GM15510 (cell line): ENCODE data around the gene S100A7.

Experiments
- POLR2A ChIP-seq: IDR thresholded peaks from 3 replicates; pipeline ENCODE4 v1.6.1; 2011; ENCODE audit warnings: borderline replicate concordance; ENCODE audit not compliant: insufficient read length; ENCODE audit errors: extremely low read depth

Gene S100A7

GRCh38 chr1:153429266-153430165 lies 30.9 kb downstream of the S100A7 start:
- TF ChIP-seq POLR2A = no peak

GRCh38 chr1:153428791-153429190 lies 31.7 kb downstream of the S100A7 start:
- TF ChIP-seq POLR2A = no peak

- no peak for TF ChIP-seq POLR2A
Observed at GRCh38 chr1:153428073-153428638, 32.3 kb downstream of the S100A7 start.

GRCh38 chr1:153426809-153427208 lies 33.6 kb downstream of the S100A7 start:
- TF ChIP-seq POLR2A = no peak

GRCh38 chr1:153422450-153423068 lies 37.9 kb downstream of the S100A7 start:
- TF ChIP-seq POLR2A = no peak

- no peak for TF ChIP-seq POLR2A
Observed at GRCh38 chr1:153420306-153420705, 40.1 kb downstream of the S100A7 start.

GRCh38 chr1:153417136-153417888 lies 43.1 kb downstream of the S100A7 start:
- TF ChIP-seq POLR2A = no peak

- no peak for TF ChIP-seq POLR2A
Observed at GRCh38 chr1:153415850-153416570, 44.4 kb downstream of the S100A7 start, which contains the start of gene S100A7A. TSS of gene S100A7A (plus strand) at chr1:153416520. CDS start at chr1:153418083, 1,563 bp downstream.
